ENCODE data around the gene C1orf116.

Gene C1orf116

GRCh38 chr1:207052911-207053769, 20.6 kb upstream of the C1orf116 start, which contains the start of gene PFKFB2:
PFKFB2 (plus strand) TSS chr1:207053275; CDS start chr1:207054718, 1,443 bp downstream.
- H3K27me3 ChIP-seq, result no peaks in the 10 kb centered on the region
- H3K9me3 ChIP-seq, result no peaks in the 10 kb centered on the region
- peaks cover 0 to 31% (median 21%) of the 10 kb centered on the region in 4 donors for H3K4me1 ChIP-seq
- H3K36me3 ChIP-seq, result peaks cover 6 to 14% (median 13%) of the 10 kb centered on the region in 3 donors
- DNase-seq, result peak; percentile 97 to 99
- peak in 1 of 2 experiments; percentile 49 for TF ChIP-seq CTCF (IDR thresholded peaks at IDR 0.05)
- H3K4me3 ChIP-seq, result peak within 1 kb of the TSS; percentile 61 to 70
- intact Hi-C loops (cut with DNase I; ENCODE audit: low total_unique reads), result no loop called here
- peak within 1 kb of the TSS; percentile 81 to 90 for H3K27ac ChIP-seq

- H3K27ac ChIP-seq, result peak within 1 kb of the TSS; percentile 85 to 86
- intact Hi-C loops (cut with DNase I; ENCODE audit: low total_unique reads), result no loop called here
- H3K9me3 ChIP-seq, result no peaks in the 10 kb centered on the region
Measured at GRCh38 chr1:207051191-207051943, 18.8 kb upstream of the C1orf116 start, which contains the start of gene YOD1. YOD1 (minus strand) TSS chr1:207051208; CDS start chr1:207051030, 178 bp downstream.

GRCh38 chr1:207050480-207051190, 18.1 kb upstream of the C1orf116 start:
- intact Hi-C loops (cut with DNase I; ENCODE audit: low total_unique reads), result no loop called here
- H3K27ac ChIP-seq, result peak overlapping the region; percentile 85 to 86

More at GRCh38 chr1:207051191-207051943, 18.8 kb upstream of the C1orf116 start, which contains the start of gene YOD1:
- no peak for TF ChIP-seq CTCF (IDR thresholded peaks at IDR 0.05)
- H3K27me3 ChIP-seq, result no peaks in the 10 kb centered on the region
- peaks cover 0 to 47% (median 27%) of the 10 kb centered on the region in 4 donors for H3K4me1 ChIP-seq
- H3K4me3 ChIP-seq, result peak within 1 kb of the TSS; percentile 83 to 85
- no peak for DNase-seq
- H3K36me3 ChIP-seq, result peaks cover 14 to 23% (median 15%) of the 10 kb centered on the region in 3 donors

DNA sequence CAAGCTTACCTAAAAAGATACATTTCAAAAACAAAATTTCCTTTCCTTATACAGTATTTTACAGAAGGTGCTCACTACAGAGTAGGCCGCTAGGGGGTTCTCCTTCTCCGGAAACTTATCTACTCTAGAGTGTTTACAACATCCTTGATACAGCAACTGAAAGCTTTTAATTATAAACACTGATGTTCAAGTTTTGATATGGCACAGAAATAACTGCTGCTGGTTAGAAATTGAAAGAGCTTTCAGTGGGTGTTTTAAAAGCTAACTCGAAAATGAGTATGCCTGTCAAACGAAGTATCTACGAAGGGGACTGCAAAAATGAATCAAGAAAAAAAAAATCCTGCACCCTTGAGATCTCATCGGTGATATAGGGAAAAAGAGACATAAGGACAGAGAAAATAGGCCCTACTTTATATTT, 17.4 kb upstream of the C1orf116 start:
- Histone ChIP-seq H3K4me3 (peak overlapping the region; percentile 83 to 85), H3K4me1 (peaks cover 0 to 61% (median 29%) of the 10 kb centered on the region in 4 donors), H3K9me3 (no peaks in the 10 kb centered on the region), H3K36me3 (peaks cover 14 to 23% (median 15%) of the 10 kb centered on the region in 3 donors), H3K27me3 (no peaks in the 10 kb centered on the region), H3K27ac (peak overlapping the region; percentile 85 to 86)
- DNase-seq, result peak in 1 of 2 donors; percentile 61
- TF ChIP-seq CTCF (IDR thresholded peaks at IDR 0.05), result peak; percentile 78 to 79
- intact Hi-C loops (cut with DNase I; ENCODE audit: low total_unique reads), result loop anchor here (5.0 kb wide), 1 partner anchor 32 kb away; no protein-coding TSS in a partner anchor

More at GRCh38 chr1:207050480-207051190, 18.1 kb upstream of the C1orf116 start:
- Histone ChIP-seq H3K27me3 (no peaks in the 10 kb centered on the region), H3K4me3 (peak overlapping the region; percentile 83 to 85), H3K4me1 (peaks cover 0 to 54% (median 28%) of the 10 kb centered on the region in 4 donors), H3K9me3 (no peaks in the 10 kb centered on the region), H3K36me3 (peaks cover 14 to 23% (median 15%) of the 10 kb centered on the region in 3 donors)
- TF ChIP-seq CTCF (IDR thresholded peaks at IDR 0.05), result no peak
- DNase-seq, result peak; percentile 89 to 95

GRCh38 chr1:207049514-207049913, 17.0 kb upstream of the C1orf116 start:
- Histone ChIP-seq H3K36me3 (peaks cover 14 to 23% (median 15%) of the 10 kb centered on the region in 3 donors), H3K27me3 (no peaks in the 10 kb centered on the region), H3K4me3 (peak overlapping the region; percentile 83 to 85), H3K27ac (peak overlapping the region in 1 of 2 donors; percentile 4), H3K9me3 (no peaks in the 10 kb centered on the region), H3K4me1 (peaks cover 0 to 66% (median 29%) of the 10 kb centered on the region in 4 donors)
- TF ChIP-seq CTCF (IDR thresholded peaks at IDR 0.05), result no peak
- intact Hi-C loops (cut with DNase I; ENCODE audit: low total_unique reads), result loop anchor here (5.0 kb wide), 1 partner anchor 33 kb away; no protein-coding TSS in a partner anchor
- no peak for DNase-seq
